H1 (cell line): ENCODE measurements around the gene GRIK4. TPM values are rescaled to one million over a fixed set of nuclear protein-coding genes. Genes with fewer than 3 reads are reported as not detected.

Experiments used
- ASH2L ChIP-seq: fragments of 200-600, 300-600 bp; sonication (generic); IDR thresholded peaks from one replicate; pipeline ENCODE4 v1.7.1; 2017; ENCODE audit warnings: low read length
- BACH1 ChIP-seq: IDR thresholded peaks from 2 replicates; pipeline ENCODE4 v1.6.1; 2012; ENCODE audit warnings: low read length, improper control_type of control experiment
- CEBPB ChIP-seq: IDR thresholded peaks from 2 replicates; pipeline ENCODE4 v1.6.1; 2012; ENCODE audit warnings: low read depth, low read length
- CHD7 ChIP-seq: fragments of 300-600 bp; sonication (generic); IDR thresholded peaks from 2 replicates; pipeline ENCODE4 v1.7.1; 2012; ENCODE audit warnings: low read length, moderate library complexity, mild to moderate bottlenecking, inconsistent platforms; ENCODE audit not compliant: insufficient replicate concordance
- CTBP2 ChIP-seq: IDR thresholded peaks from 2 replicates; pipeline ENCODE4 v1.7.0; 2011; ENCODE audit warnings: borderline replicate concordance, mild to moderate bottlenecking, moderate library complexity, mixed read lengths, low read length; ENCODE audit not compliant: insufficient read depth, insufficient read length
- FOSL1 ChIP-seq: IDR thresholded peaks from 2 replicates; pipeline ENCODE4 v1.6.1; 2011; ENCODE audit warnings: mild to moderate bottlenecking, low read depth, low read length, moderate library complexity; ENCODE audit not compliant: insufficient read depth
- HDAC6 ChIP-seq: IDR thresholded peaks from one replicate; pipeline ENCODE4 v1.7.1; 2012; ENCODE audit warnings: low read depth, mild to moderate bottlenecking, inconsistent platforms, low read length, moderate library complexity
- POLR2A ChIP-seq, 2 experiments: IDR thresholded peaks; 1 replicate in 1 of 2; 2 replicates in 1 of 2; pipeline ENCODE4 v1.6.1; 2011; ENCODE audit warnings: low read depth in 2 of 2, low read length in 2 of 2, mild to moderate bottlenecking in 2 of 2; ENCODE audit errors: control extremely low read depth in 1 of 2
- RFX5 ChIP-seq: IDR thresholded peaks from 2 replicates; pipeline ENCODE4 v1.6.1; 2011; ENCODE audit warnings: low read depth, low read length, improper control_type of control experiment, borderline replicate concordance
- RNF2 ChIP-seq: fragments of 200-900, 300-1000 bp; sonication (generic); IDR thresholded peaks from 2 replicates; pipeline ENCODE4 v1.7.1; 2016; ENCODE audit warnings: borderline replicate concordance, low read depth, mild to moderate bottlenecking, antibody characterized with exemption, low read length; ENCODE audit not compliant: poor library complexity, severe bottlenecking; ENCODE audit errors: missing control alignments
- SIX5 ChIP-seq: IDR thresholded peaks from 2 replicates; pipeline ENCODE4 v1.6.1; 2011; ENCODE audit warnings: mild to moderate bottlenecking, low read depth, low read length
- TBP ChIP-seq: IDR thresholded peaks from 2 replicates; pipeline ENCODE4 v1.6.1; 2011; ENCODE audit warnings: low read depth, low read length, improper control_type of control experiment
- YY1 ChIP-seq: IDR thresholded peaks from 2 replicates; pipeline ENCODE4 v1.6.1; 2011; ENCODE audit warnings: low read depth, mild to moderate bottlenecking, low read length
- polyA plus RNA-seq, 7 experiments: library from polyadenylated mRNA; depleted of rRNA in 3 of 7; stranded (reverse) in 5 of 7; unstranded in 2 of 7; fragments of >200 nt in 5 of 7; fragments of 200-250 nt in 2 of 7; gene quantifications; 1 replicate in 5 of 7; 2 replicates in 1 of 7; 4 replicates in 1 of 7; pipeline versions ENCODE4 v1.2.1 to v1.2.3, GENCODE V29; 2011 to 2013; ENCODE audit warnings: missing spikeins in 2 of 7, mixed read lengths in 2 of 7
- total RNA-seq: library from RNA; stranded (reverse); fragmentation: NEBNext Ultra II Directional; extraction: Animal tissue kit (Norgen Biotek cat#: 25700); gene quantifications from 2 replicates; pipeline ENCODE4 v1.2.1, GENCODE V29; 2021

The GRIK4 gene
- total and polyA plus RNA-seq, 2 of the 8 experiments (the other 6 are each of a cell fraction or from before 2014, with no cell fraction given): 1.2 to 2.9 TPM

- TF ChIP-seq CHD7 (no peak), FOSL1 (no peak), HDAC6 (no peak), SIX5 (no peak), RFX5 (no peak), RNF2 (no peak), YY1 (no peak), BACH1 (no peak), CTBP2 (no peak), POLR2A (IDR thresholded peaks at IDR 0.05; ENCODE audit: control extremely low read depth in 1 of 2, low read depth in 2 of 2, low read length in 2 of 2) (no peak), ASH2L (no peak), TBP (no peak), CEBPB (no peak)
Observed at GRCh38 chr11:120694726-120695125, 183.2 kb downstream of the GRIK4 start (continued).
